ENCODE data around the gene WWOX. TPM values are rescaled to one million over a fixed set of nuclear protein-coding genes. Genes with fewer than 3 reads are reported as not detected.

The WWOX gene
- total RNA-seq, 1 experiment from 2014 or later, result 28.3 TPM

GRCh38 chr16:78629173-78629572 is 529.7 kb downstream of the WWOX start:
- no peaks in the 10 kb centered on the region for H3K4me1 ChIP-seq (ENCODE audit: insufficient read depth, low read length)
- intact Hi-C loops (cut with micrococcal nuclease), result no loop called here
- H4K20me1 ChIP-seq (ENCODE audit: low read length), result no peaks in the 10 kb centered on the region
- H3K4me2 ChIP-seq (ENCODE audit: low read length), result no peak overlapping the region
- no peaks in the 10 kb centered on the region for H3K9me2 ChIP-seq (replicated peaks; ENCODE audit: low read length)
- H3K79me2 ChIP-seq (ENCODE audit: low read length), result no peaks in the 10 kb centered on the region
- H3K9me3 ChIP-seq (ENCODE audit: low read length), result no peaks in the 10 kb centered on the region
- POLR2A ChIA-PET (ENCODE audit: unreplicated experiment), result no interaction called here
- H3K27me3 ChIP-seq (ENCODE audit: low read length), result no peaks in the 10 kb centered on the region
- no TSS peak for BruUV-seq (replicated peaks)
- no peak overlapping the region for H2AFZ ChIP-seq (ENCODE audit: low read length)
- no peak overlapping the region for H3K9ac ChIP-seq (ENCODE audit: low read length)
- TF ChIP-seq CTCF (conservative IDR thresholded peaks at IDR 0.05; ENCODE audit: low read depth, low read length) (no peak), EZH2phosphoT487 (IDR thresholded peaks at IDR 0.05; ENCODE audit: borderline replicate concordance, low read length) (no peak), EZH2 (IDR thresholded peaks at IDR 0.05; ENCODE audit: low read length, unreplicated experiment) (no peak)
- no peak for DNase-seq
- no peak overlapping the region for H3K4me3 ChIP-seq (ENCODE audit: low read length)
- no peak for ATAC-seq
- H3F3A ChIP-seq (ENCODE audit: low read length, unreplicated experiment), result no peaks in the 10 kb centered on the region
- CTCF ChIA-PET, result no interaction called here
- H3K36me3 ChIP-seq (ENCODE audit: low read depth, low read length), result no peaks in the 10 kb centered on the region
- H3K27ac ChIP-seq (ENCODE audit: low read length), result no peak overlapping the region

GRCh38 chr16:78630102-78630501 is 530.6 kb downstream of the WWOX start:
- ATAC-seq (no peak), DNase-seq (no peak)
- Histone ChIP-seq H3K36me3 (ENCODE audit: low read depth, low read length) (no peaks in the 10 kb centered on the region), H3K27me3 (ENCODE audit: low read length) (no peaks in the 10 kb centered on the region), H3K9ac (ENCODE audit: low read length) (no peak overlapping the region), H3K4me2 (ENCODE audit: low read length) (no peak overlapping the region), H3K4me1 (ENCODE audit: insufficient read depth, low read length) (no peaks in the 10 kb centered on the region), H3K27ac (ENCODE audit: low read length) (no peak overlapping the region), H3F3A (ENCODE audit: low read length, unreplicated experiment) (no peaks in the 10 kb centered on the region), H3K9me2 (replicated peaks; ENCODE audit: low read length) (no peaks in the 10 kb centered on the region), H3K9me3 (ENCODE audit: low read length) (no peaks in the 10 kb centered on the region), H2AFZ (ENCODE audit: low read length) (no peak overlapping the region), H3K4me3 (ENCODE audit: low read length) (no peak overlapping the region), H3K79me2 (ENCODE audit: low read length) (no peaks in the 10 kb centered on the region), H4K20me1 (ENCODE audit: low read length) (no peaks in the 10 kb centered on the region)
- no peak for TF ChIP-seq CTCF (conservative IDR thresholded peaks at IDR 0.05; ENCODE audit: low read depth, low read length)
- no peak for TF ChIP-seq EZH2 (IDR thresholded peaks at IDR 0.05; ENCODE audit: low read length, unreplicated experiment)
- TF ChIP-seq EZH2phosphoT487 (IDR thresholded peaks at IDR 0.05; ENCODE audit: borderline replicate concordance, low read length), result no peak
- intact Hi-C loops (cut with micrococcal nuclease), result no loop called here
- BruUV-seq (replicated peaks), result no TSS peak
- ChIA-PET CTCF (no interaction called here), POLR2A (ENCODE audit: unreplicated experiment) (no interaction called here)

GRCh38 chr16:78633551-78633950 is 534.1 kb downstream of the WWOX start:
- no peaks in the 10 kb centered on the region for H3F3A ChIP-seq (ENCODE audit: low read length, unreplicated experiment)
- no peaks in the 10 kb centered on the region for H3K4me1 ChIP-seq (ENCODE audit: insufficient read depth, low read length)
- no peaks in the 10 kb centered on the region for H3K36me3 ChIP-seq (ENCODE audit: low read depth, low read length)
- H3K4me3 ChIP-seq (ENCODE audit: low read length), result no peak overlapping the region
- no peaks in the 10 kb centered on the region for H4K20me1 ChIP-seq (ENCODE audit: low read length)
- ChIA-PET CTCF (no interaction called here), POLR2A (ENCODE audit: unreplicated experiment) (no interaction called here)
- H3K9me3 ChIP-seq (ENCODE audit: low read length), result no peaks in the 10 kb centered on the region
- no peaks in the 10 kb centered on the region for H3K9me2 ChIP-seq (replicated peaks; ENCODE audit: low read length)
- H2AFZ ChIP-seq (ENCODE audit: low read length), result no peak overlapping the region
- no peak for ATAC-seq
- H3K9ac ChIP-seq (ENCODE audit: low read length), result no peak overlapping the region
- H3K27me3 ChIP-seq (ENCODE audit: low read length), result no peaks in the 10 kb centered on the region
- TF ChIP-seq EZH2 (IDR thresholded peaks at IDR 0.05; ENCODE audit: low read length, unreplicated experiment) (no peak), EZH2phosphoT487 (IDR thresholded peaks at IDR 0.05; ENCODE audit: borderline replicate concordance, low read length) (no peak), CTCF (conservative IDR thresholded peaks at IDR 0.05; ENCODE audit: low read depth, low read length) (no peak)
- no TSS peak for BruUV-seq (replicated peaks)
- no peak overlapping the region for H3K4me2 ChIP-seq (ENCODE audit: low read length)
- intact Hi-C loops (cut with micrococcal nuclease), result no loop called here
- DNase-seq, result no peak
- H3K27ac ChIP-seq (ENCODE audit: low read length), result no peak overlapping the region
- no peaks in the 10 kb centered on the region for H3K79me2 ChIP-seq (ENCODE audit: low read length)
